HG03469 (cell line): Measurements from ENCODE around the gene GALNS.
"Not testable (repeated sequence)": the region's sequence is repeated elsewhere in the genome, so short reads cannot be mapped to it uniquely, and the experiment has no call there.

Experiments used
- ATAC-seq: cut with Tn5 transposase; IDR thresholded peaks from one replicate; pipeline ENCODE4 v1.9.1; 2021; ENCODE audit warnings: mild to moderate bottlenecking, moderate library complexity, moderate number of reproducible peaks; ENCODE audit not compliant: unreplicated experiment

GALNS gene, protein sequence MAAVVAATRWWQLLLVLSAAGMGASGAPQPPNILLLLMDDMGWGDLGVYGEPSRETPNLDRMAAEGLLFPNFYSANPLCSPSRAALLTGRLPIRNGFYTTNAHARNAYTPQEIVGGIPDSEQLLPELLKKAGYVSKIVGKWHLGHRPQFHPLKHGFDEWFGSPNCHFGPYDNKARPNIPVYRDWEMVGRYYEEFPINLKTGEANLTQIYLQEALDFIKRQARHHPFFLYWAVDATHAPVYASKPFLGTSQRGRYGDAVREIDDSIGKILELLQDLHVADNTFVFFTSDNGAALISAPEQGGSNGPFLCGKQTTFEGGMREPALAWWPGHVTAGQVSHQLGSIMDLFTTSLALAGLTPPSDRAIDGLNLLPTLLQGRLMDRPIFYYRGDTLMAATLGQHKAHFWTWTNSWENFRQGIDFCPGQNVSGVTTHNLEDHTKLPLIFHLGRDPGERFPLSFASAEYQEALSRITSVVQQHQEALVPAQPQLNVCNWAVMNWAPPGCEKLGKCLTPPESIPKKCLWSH

DNA sequence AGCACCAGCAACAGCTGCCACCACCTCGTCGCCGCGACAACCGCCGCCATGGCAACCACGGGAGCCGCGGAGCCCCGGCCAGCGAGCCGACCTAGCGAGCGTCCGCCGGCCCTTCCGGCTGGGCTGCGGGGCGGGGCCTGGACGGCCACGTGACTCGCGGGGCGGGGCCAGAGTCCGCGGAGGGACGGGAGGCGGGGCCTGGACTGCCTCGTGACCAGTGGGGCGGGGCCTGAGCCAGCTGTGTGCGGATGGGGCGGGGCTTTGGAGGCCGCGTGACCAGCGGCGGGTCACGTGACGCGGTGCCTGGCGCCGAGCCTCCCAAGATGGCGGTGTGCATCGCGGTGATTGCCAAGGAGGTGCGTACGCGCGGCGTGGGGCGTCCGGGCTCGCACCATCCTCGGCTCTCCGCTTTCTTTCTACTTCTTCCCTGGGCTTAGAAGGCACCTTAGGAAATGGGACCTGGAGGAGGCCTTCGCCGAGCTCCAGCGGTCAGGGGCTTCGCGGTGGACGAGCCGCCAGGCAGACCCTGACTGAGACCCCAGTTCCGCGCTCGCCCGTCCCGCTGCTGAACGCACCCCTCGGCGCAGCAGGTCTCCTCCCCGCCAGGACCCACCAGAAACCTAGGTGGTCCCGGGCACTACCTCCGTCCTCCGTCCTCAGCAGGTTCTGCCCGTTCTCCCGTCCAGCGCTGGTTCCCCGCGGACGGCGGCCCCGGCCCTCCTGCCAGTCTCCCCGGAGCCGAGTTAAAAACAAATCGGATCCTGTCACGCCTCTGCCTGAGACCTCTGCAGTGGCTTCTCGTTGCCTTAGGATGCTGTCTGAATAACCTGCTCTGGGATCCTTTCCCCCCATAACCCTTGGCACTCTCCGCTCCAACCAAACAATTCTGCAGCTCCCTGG is at the start of gene GALNS, which contains the start of gene TRAPPC2L:
Gene GALNS (minus strand): TSS at position 120 of the 900 bp plus-strand sequence. CDS start 70 bp downstream, at position 50.
Gene TRAPPC2L (plus strand): TSS at position 300 of the 900 bp plus-strand sequence. CDS start 24 bp downstream, at position 324.
- ATAC-seq = peak; percentile 57

- ATAC-seq = no peak
Measured at GRCh38 chr16:88906020-88906419, 49.3 kb upstream of the GALNS start.

DNA sequence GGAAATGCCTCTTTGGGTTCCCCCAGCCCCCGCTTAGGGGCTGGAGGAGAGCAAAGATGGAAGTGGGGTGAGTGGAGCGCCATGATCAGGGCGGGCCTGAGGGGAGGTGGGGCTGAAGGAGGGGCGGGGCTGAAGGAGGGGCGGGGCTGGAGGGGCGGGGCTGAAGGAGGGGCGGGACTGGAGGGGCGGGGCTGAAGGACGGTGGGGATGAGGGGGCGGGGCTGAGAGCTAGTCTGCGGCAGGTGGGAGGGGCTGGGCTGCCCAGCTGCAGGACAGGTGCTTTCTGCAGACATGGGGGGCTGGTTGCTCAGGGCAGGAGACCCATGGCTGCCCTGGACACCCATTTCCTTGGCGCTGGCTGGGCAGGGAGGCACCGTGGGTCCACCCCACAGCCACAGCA is 48.8 kb upstream of the GALNS start:
- no peak for ATAC-seq

DNA sequence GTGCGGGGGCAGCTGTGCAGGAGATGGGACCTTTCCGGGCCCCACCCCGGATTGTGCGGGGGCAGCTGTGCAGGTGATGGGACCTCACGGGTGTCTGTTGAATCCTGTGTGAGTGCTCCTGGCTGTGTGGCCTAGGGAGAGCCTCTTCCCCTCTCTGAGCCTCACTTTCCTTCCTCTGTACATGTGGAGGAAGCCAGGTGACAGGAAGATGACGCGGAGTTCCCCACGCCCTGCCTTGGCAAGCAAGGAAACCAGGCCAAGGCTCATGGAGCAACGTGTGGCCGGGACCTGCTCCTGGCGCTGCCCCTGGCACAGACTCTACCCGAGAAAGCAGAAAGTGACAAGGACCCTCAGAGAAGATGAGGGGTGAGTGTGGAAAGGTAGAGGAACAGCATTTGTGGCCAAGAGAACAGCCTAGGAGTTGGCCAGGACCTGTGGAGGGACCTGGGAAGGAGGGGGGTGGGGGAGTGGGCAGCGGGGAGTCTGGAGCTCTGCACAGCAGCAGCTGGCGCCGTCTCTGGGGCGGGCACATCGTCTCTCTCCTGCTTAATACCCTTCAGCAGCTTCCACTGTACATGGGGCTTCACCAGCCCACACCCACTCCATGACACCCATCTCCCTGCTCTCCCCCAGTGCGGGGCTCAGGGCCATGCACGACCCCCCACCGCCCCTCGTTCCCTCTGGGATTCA is 48.1 kb upstream of the GALNS start:
- no peak for ATAC-seq

DNA sequence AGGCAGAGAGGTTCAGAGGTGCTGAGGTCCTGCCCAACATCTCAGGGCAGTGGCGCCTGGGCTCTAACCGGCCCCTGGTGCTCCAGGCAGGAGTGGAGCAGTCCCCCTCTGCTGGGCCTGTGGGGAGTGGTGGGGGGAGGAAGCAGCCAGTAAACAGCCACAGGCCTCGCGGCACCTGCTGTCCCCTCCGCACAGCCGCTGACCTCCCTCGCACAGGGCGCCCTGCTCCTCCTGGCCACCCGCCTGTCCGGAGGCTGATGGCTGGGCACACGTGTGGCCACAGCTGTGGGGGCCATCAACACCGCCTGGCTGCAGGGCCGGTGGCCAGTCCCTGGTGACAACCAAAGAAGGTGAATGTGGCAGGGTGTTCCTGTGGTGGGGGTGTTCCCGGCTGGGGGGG is 46.5 kb upstream of the GALNS start:
- ATAC-seq = no peak

- no peak for ATAC-seq
Measured at GRCh38 chr16:88902744-88903143, 46.0 kb upstream of the GALNS start.

DNA sequence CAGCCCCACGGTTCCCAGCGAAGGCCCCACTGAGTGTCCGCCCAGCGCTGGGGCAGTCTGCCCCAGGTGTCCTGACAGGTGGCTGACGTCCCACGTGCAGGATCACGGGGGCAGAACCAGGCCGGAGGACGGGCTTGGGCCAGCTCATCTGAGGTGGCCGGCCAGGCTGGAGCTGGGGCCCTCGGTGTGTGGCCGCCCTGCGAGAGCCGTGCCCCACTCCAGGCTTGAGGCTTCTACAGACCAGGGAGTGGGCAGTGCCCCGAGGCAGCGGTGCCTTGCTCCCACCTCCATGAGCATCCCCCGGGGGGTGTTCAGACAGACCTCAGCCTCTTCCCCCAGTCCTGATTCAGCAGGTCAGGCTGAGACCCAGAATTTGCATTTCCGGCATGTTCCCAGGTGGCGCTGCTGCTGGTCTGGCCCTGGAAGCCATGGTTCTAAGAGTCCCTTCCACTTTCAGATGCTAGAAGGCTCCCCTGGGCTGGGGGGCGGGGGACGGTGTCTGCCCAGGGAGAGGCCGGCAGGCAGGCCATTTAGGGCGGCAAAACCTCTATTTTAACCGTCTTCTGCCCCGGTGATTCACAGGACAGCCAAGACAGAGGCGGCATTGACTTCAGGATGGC is 45.1 kb upstream of the GALNS start:
- ATAC-seq = no peak

DNA sequence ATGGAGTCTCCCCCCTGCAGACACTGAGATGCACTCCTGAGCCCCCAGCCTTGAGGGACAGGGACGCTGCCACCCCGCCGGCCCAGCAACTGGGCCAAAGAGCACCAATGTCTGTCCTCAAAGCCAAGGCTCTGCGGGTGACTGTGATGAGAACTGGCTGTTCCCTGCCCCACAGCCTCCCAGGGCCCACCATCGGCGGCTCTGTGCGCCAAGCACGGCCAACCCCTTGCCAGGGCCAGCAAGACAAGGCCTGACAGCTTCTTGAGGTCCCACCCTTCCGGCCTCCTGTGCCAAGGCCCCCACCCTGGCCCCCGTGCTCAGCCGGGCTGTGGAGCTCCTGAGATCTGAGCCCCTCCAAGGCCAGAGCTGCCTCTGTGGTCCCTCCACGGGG is 43.9 kb upstream of the GALNS start:
- no peak for ATAC-seq

GRCh38 chr16:88899901-88900661 is 43.3 kb upstream of the GALNS start:
- ATAC-seq = no peak

DNA sequence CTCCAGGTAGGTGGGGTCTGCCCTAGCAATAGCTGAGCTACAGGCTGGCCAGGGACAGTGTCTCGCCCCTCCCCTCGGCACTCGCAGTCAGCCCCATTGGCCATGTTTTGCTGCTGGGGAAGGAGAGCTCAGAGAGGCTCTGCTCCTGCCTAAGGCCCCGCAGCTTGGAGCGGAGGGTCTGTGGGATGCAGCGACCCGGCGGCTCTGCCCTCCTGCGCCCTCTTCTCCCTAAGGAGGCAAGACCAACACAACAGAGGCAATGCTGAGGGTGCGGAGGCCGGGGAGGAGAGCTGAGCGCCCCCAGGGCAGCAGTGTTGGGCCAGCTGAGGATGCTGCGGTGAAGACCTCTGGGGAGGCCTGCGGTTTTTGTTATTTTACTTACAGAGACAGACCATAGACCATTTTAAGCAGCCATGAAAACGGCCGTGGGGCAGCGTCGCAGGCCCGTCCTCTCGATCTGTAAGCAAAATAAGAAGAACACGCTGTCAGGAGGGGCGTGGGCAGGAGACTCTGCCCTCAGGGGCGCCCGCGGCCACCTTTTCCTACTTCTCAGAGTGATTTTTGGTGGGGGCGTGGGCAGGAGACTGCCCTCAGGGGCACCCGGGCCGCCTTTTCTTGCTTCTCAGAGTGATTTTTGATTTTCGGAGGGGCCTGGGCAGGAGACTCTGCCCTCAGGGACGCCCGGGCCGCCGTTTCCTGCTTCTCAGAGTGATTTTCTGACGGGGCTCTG is 41.1 kb upstream of the GALNS start:
- no peak for ATAC-seq

DNA sequence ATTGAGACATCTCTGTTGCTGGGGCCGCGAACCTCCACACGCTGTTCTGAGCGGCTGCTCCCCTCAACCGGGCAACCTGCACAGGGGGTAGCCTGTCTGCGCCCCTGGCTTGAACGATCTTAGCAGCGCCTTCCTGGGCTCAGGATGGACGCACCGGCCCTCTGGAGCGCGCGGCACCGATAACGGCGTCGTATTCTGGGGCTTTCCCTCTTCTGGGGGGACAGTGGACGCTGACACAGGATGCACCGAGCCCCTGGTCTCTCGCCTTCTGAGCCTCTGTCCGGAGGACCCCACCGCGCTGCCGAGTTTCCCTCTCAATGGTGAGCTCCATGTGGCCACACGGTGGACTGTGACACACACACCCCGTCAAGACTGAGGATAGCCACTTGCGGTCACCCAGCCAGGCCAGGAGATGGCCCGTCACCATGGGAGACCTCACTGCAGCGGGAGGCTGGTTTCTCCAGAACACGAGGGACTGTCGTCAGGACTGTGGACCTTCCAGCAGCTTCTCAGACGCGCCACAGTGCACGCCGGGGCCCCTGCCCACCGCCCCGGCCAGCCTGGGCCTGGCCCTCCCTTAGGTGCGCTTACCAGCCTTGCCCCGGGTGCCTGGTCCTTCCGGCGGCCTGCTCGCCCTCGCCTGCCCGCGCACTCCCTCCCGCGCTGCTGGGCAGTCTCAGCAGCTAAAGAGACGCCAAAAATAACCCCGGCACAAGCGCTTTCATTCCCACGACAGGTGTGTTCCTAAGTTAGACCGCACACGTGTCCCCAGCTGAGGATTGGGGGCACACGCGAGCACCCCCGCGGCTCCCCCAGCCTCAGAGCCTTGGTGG is 39.7 kb upstream of the GALNS start:
- ATAC-seq = no peak

- no peak for ATAC-seq
Measured at GRCh38 chr16:88895335-88895734, 38.6 kb upstream of the GALNS start.

DNA sequence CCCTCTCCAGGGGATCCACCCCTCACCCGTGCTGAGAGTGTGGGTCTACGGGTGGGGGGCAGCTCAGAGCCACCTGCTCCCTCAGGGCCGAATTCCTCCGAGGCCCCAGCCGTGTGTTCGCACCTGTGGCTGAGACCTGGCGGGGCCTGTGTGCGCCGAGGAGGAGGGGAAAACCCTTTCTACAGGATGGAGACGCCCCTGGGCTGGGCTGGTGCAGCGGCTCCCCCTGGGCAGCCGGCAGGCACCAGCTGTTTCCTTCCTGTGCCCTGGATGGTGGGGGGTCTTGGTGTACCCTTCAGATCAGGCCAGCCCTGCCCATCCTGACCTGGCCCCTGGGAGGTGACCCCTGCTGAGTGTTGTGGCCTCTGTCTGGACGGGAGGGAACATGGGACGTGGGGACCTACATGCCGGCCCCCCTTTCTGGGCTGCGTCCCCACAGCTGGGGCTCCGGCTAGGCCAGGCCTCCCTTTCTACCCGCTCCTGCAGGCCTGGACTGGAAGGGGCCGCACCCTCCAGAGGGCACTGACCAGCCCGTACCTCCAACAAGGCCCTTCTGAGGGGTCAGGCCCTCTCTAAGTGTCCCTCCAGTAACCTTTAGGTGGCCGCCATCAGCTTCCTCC is 38.0 kb upstream of the GALNS start:
- no peak for ATAC-seq

- ATAC-seq = not testable (repeated sequence)
Measured at GRCh38 chr16:88894266-88894665, 37.5 kb upstream of the GALNS start.

GRCh38 chr16:88893127-88893968 is 36.6 kb upstream of the GALNS start:
- ATAC-seq = no peak

GRCh38 chr16:88892065-88892464 is 35.3 kb upstream of the GALNS start:
- ATAC-seq = no peak

DNA sequence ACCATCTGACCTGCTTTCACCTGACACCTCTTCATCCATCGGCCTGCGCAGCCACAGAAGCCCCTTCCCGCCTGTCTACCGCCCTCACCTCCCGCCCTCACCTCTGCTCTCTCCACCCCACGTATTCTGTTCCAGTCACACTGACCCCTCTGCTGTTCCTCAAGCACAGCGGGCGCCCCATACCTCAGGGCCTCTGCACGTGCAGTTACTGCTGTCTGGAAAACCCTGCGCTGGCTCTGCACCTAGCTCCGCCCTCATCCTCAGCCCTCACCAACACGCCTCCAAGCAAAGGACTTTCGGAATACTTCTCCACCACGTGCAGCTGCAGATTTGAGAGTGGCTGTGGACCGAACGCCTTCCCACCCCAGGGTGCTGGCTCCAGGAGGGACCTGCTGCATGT is 34.3 kb upstream of the GALNS start:
- no peak for ATAC-seq
